Sigmoid colon (tissue), 4 donors: ENCODE data around the gene CLTCL1.

ENCODE experiments used
- CTCF ChIP-seq, 4 experiments: fragments of 450-650 bp in 3 of 4; fragments of 200-600 bp in 1 of 4; IDR thresholded peaks; one replicate each; pipeline ENCODE4 v1.5.1; 2016 to 2019; ENCODE audit warnings: antibody characterized with exemption in 4 of 4, mild to moderate bottlenecking in 3 of 4, moderate library complexity in 2 of 4
- EP300 ChIP-seq, 4 donors: sonication (generic); formaldehyde crosslinking; IDR thresholded peaks; one replicate each; pipeline ENCODE4 v1.6.1; 2017; ENCODE audit warnings: antibody characterized with exemption in 4 of 4
- POLR2A ChIP-seq, 2 donors: fragments of 450-650 bp; IDR thresholded peaks; one replicate each; pipeline ENCODE4 v1.6.1; 2016; ENCODE audit warnings: antibody characterized with exemption in 2 of 2, mild to moderate bottlenecking in 2 of 2, moderate library complexity in 2 of 2
- POLR2AphosphoS5 ChIP-seq, 4 donors: sonication (generic); formaldehyde crosslinking; IDR thresholded peaks; one replicate each; pipeline ENCODE4 v1.6.1; 2017; ENCODE audit warnings: antibody characterized with exemption in 4 of 4

- TF ChIP-seq CTCF (IDR thresholded peaks at IDR 0.05): no peak
- TF ChIP-seq POLR2A (IDR thresholded peaks at IDR 0.05): no peak
- no peak for TF ChIP-seq EP300 (IDR thresholded peaks at IDR 0.05)
- TF ChIP-seq POLR2AphosphoS5 (IDR thresholded peaks at IDR 0.05): no peak
Observed at GRCh38 chr22:19239464-19239863, 52.1 kb downstream of the CLTCL1 start.
